ENCODE measurements around the gene SPAG9. TPM values are rescaled to one million over a fixed set of nuclear protein-coding genes. Genes with fewer than 3 reads are reported as not detected.

Gene SPAG9
- polyA plus RNA-seq, 1 experiment = 18.7 TPM

DNA sequence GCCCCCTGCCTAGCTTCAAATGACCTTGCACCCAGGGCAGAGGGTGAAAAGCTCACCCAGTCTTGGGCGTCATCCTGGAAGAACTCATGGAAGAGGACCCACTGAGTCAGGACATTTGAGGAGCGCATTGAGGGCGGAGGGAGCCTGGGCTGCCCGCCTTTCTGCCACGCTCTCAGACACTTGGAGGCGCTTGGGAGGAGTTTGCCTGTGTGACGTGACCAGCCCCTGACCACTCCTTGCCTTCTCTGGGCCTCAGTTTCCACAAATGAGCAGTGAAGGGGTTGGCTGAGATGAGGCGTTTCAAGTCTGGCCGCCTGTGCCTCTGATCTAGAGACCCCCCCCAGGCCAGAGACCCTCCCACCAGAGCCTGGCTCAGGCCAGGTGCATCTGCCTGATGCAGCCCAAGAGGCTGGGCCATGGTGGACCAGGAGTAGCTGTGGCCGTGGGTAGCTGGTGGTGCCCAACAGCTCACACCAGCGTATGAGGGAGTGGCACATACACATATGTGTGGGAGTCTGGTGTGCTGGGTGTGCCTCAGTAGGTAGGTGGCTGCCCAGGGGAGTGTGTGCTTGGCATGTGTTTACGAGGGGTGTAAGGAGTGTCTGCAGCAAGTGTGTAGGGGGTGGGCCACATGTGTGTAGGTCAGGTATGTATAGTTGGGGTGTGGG lies 174.3 kb downstream of the SPAG9 start:
- no peak for DNase-seq (ENCODE audit: low read depth)
- no peaks in the 10 kb centered on the region for H3K27me3 ChIP-seq (ENCODE audit: control insufficient read depth, insufficient read depth, low read length)
- no peak overlapping the region for H3K4me3 ChIP-seq (ENCODE audit: low read depth, low read length)
- CTCF ChIA-PET = interaction anchor here (1.0 kb wide), 1 partner anchor 101 kb away, joined by 3 read pairs; no protein-coding TSS in a partner anchor
- POLR2A ChIA-PET = no interaction called here
- TF ChIP-seq, protein P1, sequence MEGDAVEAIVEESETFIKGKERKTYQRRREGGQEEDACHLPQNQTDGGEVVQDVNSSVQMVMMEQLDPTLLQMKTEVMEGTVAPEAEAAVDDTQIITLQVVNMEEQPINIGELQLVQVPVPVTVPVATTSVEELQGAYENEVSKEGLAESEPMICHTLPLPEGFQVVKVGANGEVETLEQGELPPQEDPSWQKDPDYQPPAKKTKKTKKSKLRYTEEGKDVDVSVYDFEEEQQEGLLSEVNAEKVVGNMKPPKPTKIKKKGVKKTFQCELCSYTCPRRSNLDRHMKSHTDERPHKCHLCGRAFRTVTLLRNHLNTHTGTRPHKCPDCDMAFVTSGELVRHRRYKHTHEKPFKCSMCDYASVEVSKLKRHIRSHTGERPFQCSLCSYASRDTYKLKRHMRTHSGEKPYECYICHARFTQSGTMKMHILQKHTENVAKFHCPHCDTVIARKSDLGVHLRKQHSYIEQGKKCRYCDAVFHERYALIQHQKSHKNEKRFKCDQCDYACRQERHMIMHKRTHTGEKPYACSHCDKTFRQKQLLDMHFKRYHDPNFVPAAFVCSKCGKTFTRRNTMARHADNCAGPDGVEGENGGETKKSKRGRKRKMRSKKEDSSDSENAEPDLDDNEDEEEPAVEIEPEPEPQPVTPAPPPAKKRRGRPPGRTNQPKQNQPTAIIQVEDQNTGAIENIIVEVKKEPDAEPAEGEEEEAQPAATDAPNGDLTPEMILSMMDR (IDR thresholded peaks at IDR 0.05; ENCODE audit: insufficient read depth, low read depth, low read length) = no peak
- H3K36me3 ChIP-seq (ENCODE audit: control insufficient read depth, insufficient read depth, low read length) = no peaks in the 10 kb centered on the region

DNA sequence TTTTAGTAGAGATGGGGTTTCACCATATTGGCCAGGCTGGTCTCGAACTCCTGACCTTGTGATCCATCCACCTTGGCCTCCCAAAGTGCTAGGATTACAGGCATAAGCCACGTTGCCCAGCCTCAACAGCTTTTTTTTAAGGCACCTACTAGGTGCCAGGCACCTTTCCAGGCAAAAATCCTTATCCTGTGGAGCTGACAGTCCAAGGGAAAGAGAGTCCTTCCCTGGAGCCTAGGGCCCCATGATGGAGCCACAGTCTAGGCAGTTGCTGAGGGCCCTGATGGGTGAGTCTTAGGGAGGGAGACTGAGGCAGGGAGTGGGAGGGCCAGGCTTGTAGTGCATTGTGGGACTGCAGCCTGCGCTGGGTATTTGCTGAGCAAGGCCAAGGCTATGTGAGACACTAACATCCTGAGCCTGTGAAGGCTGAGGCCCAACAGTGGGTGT lies 174.9 kb downstream of the SPAG9 start:
- Histone ChIP-seq H3K27me3 (ENCODE audit: control insufficient read depth, insufficient read depth, low read length) (no peaks in the 10 kb centered on the region), H3K36me3 (ENCODE audit: control insufficient read depth, insufficient read depth, low read length) (no peaks in the 10 kb centered on the region), H3K4me3 (ENCODE audit: low read depth, low read length) (no peak overlapping the region)
- ChIA-PET POLR2A (no interaction called here), CTCF (interaction anchor here (0.9 to 1.0 kb wide), 2 partner anchors 93 to 100 kb away, joined by 3 to 4 read pairs; no protein-coding TSS in a partner anchor)
- TF ChIP-seq, protein P1 (IDR thresholded peaks at IDR 0.05; ENCODE audit: insufficient read depth, low read depth, low read length) = no peak
- DNase-seq (ENCODE audit: low read depth) = no peak

DNA sequence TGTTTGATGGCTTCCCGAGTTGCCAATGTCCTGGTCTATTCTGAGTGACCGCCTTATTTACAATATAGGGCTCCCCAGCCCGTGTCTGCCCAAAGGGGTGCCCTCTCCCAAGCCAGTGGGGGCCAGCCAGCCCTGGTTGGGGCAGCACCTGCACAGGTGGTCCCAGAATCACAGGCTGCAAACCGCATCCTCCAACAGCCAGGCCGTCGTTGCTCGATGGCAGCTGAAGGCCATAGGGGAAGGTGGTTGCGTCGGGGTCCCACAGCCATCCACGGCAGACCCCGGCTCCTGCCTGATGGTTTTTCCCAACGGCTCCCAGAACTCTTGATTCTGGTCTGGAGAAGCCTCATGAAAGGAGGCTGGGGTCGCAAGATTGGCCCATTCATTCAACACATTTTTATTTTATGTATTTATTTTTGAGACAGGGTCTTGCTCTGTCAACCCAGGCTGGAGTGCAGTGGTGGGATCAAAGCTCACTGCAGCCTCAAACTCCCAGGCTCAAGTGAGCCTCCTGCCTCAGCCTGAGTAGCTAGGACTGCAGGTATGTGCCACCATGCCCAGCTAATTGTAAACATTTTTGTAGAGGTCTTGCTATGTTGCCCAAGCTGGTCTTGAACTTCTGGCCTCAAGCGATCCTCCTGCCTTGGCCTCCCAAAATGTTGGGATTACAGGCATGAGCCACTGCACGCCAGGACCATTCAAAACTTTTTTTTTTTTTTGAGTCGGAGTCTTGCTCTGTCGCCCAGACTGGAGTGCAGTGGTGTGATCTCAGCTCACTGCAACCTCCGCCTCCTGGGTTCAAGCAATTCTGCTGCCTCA lies 175.6 kb downstream of the SPAG9 start:
- CTCF ChIA-PET = interaction anchor here (0.6 to 1.3 kb wide), 4 partner anchors 93 to 98 kb away, joined by 3 to 4 read pairs (median 4); no protein-coding TSS in a partner anchor
- TF ChIP-seq, protein P1 (IDR thresholded peaks at IDR 0.05; ENCODE audit: insufficient read depth, low read depth, low read length) = no peak

DNA sequence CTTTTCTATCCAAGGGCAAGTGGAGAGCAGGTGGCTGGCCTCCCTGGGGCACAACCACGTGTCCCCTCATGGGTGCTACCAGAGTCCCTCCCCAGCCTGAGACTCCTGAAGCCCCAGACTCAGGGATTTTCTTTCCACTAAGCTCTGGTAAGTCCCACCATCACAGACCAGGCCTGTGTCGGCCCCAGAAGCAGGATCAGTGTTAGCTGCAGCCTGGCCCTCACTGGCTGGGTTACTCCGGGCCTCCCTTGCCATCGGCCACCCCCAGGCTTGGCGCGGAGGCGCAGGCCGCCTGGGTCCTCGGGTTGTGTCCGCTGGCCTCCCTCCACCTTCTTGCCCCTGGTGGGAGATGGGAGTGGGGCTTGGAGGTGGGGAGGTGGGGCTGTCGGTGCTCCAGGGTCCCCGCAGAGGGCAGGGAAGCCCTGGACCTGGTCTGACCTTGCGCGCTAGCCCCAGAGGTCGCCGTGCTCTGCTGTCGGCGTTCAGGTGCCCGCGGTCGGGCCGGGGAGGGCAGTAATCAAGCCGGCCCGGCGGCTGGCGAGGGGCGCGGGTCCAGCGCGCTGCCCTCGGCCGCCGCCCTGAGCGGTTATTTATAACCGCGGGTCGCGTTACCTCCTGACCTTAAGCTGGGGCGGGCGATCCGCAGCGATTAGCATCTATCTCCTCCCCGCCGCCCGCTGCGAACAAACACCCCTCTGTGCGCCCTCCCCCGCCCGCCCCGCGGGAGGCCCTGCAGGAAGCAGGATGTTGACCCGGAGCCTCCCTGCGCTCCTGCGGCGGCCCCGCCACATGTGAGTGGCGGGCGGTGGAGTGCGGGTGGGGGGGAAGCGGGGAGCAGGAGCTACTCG lies 176.4 kb downstream of the SPAG9 start:
- ChIA-PET CTCF (interaction anchor here (1.2 to 1.5 kb wide), 3 partner anchors 10 to 94 kb away, joined by 3 to 4 read pairs (median 3); no protein-coding TSS in a partner anchor), POLR2A (interaction anchor here (0.6 to 1.0 kb wide), 2 partner anchors 77 to 78 kb away, joined by 4 read pairs; partner anchors contain the start of gene TOB1)
- Histone ChIP-seq H3K36me3 (ENCODE audit: control insufficient read depth, insufficient read depth, low read length) (no peaks in the 10 kb centered on the region), H3K27me3 (ENCODE audit: control insufficient read depth, insufficient read depth, low read length) (no peaks in the 10 kb centered on the region), H3K4me3 (ENCODE audit: low read depth, low read length) (peak overlapping the region; percentile 33)
- DNase-seq (ENCODE audit: low read depth) = no peak
- TF ChIP-seq, protein P1 (IDR thresholded peaks at IDR 0.05; ENCODE audit: insufficient read depth, low read depth, low read length) = no peak

More for the DNA sequence above, 175.6 kb downstream of the SPAG9 start:
- POLR2A ChIA-PET = interaction anchor here (0.6 to 1.0 kb wide), 2 partner anchors 78 to 79 kb away, joined by 4 read pairs; partner anchors contain the start of gene TOB1
- Histone ChIP-seq H3K36me3 (ENCODE audit: control insufficient read depth, insufficient read depth, low read length) (no peaks in the 10 kb centered on the region), H3K27me3 (ENCODE audit: control insufficient read depth, insufficient read depth, low read length) (no peaks in the 10 kb centered on the region), H3K4me3 (ENCODE audit: low read depth, low read length) (no peak overlapping the region; the same call in 1 of the 2 replicates)
- no peak for DNase-seq (ENCODE audit: low read depth)
